B cell (primary cell): ENCODE data around the gene TRIP10.

Source experiments
- CTCF ChIP-seq: fragments of 200-600 bp; IDR thresholded peaks from one replicate; pipeline ENCODE4 v1.8.0; 2022; ENCODE audit warnings: antibody characterized with exemption, mild to moderate bottlenecking
- EZH2 ChIP-seq: IDR thresholded peaks from 2 replicates; pipeline ENCODE4 v1.6.1; 2012; ENCODE audit warnings: borderline replicate concordance, low read depth, mild to moderate bottlenecking, moderate library complexity, low read length; ENCODE audit not compliant: insufficient read depth, poor library complexity, severe bottlenecking

- no peak for TF ChIP-seq CTCF
- TF ChIP-seq EZH2, result no peak
These were observed 5.2 kb downstream of the TRIP10 start for GRCh38 chr19:6744381-6745301.
